Measurements from ENCODE around the gene TMPRSS9.
"Not testable (repeated sequence)": the region's sequence is repeated elsewhere in the genome, so short reads cannot be mapped to it uniquely, and the experiment has no call there.

The TMPRSS9 gene

GRCh38 chr19:2462635-2463421 is 102.8 kb downstream of the TMPRSS9 start:
- DNase-seq: peak; percentile 99

GRCh38 chr19:2463694-2464093 is 103.6 kb downstream of the TMPRSS9 start:
- not testable (repeated sequence) for DNase-seq

DNA sequence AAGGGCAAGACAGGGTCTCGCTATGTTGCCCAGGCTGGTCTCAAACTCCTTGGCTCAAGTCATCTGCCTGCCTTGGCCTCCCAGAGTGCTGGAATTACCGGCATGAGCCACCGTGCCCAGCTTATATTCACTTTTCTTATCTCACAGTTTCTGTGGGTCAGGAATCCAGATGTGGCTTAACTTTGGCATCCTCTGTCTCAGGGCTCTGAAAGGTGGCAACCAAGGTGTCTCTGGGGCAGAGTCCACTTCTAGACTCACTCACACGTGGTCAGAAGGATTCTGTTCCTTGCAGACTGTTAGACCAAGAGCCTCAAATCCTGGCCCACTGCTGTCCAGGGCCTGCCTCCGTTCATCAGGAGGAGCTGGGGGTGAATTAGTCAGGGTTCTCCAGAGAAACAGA is 104.3 kb downstream of the TMPRSS9 start:
- DNase-seq: no peak

DNA sequence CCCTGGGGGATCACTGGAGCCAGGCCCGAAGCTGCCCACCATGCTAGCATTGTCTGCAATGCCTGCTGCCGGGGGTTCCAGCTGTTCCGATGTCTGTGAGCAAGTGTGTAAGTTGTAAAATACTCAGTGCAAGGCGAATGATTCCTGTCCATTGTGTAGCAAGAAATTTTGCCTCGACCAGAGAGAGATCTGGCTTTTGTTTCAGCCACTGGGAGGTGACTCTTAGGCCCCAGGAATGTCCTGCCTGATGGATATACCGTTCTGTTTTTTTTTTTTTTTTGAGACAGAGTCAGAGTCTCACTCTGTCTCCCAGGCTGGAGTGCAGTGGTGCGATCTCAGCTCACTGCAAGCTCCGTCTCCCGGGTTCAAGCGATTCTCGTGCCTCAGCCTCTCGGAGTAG is 108.5 kb downstream of the TMPRSS9 start:
- no peak for DNase-seq

- DNase-seq: peak; percentile 90
These were observed 109.2 kb downstream of the TMPRSS9 start for GRCh38 chr19:2469102-2469914.

DNA sequence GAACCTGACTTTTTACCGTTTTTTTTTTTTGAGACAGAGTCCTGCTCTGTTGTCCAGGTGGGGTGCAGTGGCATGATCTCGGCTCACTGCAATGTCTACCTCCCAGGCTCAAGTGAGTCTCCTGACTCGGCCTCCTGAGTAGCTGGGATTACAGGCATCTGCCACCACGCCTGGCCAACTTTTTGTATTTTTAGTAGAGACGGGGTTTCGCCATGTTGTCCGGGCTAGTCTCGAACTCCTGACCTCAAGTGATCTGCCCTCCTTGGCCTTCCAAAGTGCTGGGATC is 109.8 kb downstream of the TMPRSS9 start:
- not testable (repeated sequence) for DNase-seq

DNA sequence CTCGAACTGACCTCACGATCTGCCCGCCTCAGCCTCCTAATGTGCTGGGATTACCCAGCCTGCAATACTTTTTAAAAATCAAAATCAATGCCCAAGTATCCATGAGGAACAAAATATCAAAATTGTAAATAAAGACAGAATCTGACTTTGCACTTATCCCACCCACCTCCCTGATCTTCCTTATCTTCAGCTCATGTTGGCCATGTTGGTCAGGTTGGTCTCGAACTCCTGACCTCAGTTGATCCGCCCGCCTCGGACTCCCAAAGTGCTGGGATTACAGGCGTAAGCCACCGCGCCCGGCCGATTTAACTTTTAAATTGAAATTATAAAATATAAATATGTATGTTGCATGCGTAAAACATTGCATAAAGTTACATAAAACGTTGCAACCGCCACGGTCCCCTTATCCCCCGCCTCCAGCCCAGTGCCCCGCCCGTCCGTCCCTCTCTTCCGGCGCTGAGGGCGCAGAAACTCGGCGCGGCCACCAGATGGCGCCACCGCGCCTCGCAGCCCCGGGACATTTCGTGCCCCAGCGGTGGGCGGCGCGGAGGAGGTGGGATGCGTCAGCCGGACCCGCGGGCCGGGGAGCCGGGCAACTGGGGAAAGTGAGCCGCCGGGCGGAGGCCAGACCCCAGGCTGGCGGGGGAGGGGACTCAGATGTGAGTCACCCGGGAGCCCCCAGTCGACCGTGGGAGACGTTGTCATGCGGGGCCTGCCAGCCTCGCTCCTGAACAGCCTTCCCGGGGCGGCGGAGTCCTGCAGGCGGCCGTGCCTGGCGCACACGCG is 114.4 kb downstream of the TMPRSS9 start:
- DNase-seq: peak; percentile 95

GRCh38 chr19:2475018-2475701 is 115.1 kb downstream of the TMPRSS9 start:
- peak; percentile 71 for DNase-seq

All from fibroblast of skin of abdomen (primary cell).